ENCODE results near the gene AKT2.

GRCh38 chr19:40283414-40284250 lies 1.5 kb downstream of the AKT2 start:
- TF ChIP-seq CTCF (conservative IDR thresholded peaks at IDR 0.05) = no peak
- no peak for TF ChIP-seq ZFX (IDR thresholded peaks at IDR 0.05)

Measured in C4-2B (cell line).